T47D (cell line): ENCODE results near the gene HES6.

Experiments used
- DNase-seq, 2 experiments: peaks; one replicate each; pipeline versions ENCODE4 v3.0.0 to v3.0.0-alpha.2; 2011 to 2012; ENCODE audit warnings: low read depth in 1 of 2, low spot score in 1 of 2
- JUND ChIP-seq: IDR thresholded peaks from 2 replicates; pipeline ENCODE4 v1.6.1; 2012; ENCODE audit warnings: low read depth
- in situ Hi-C: cut with HindIII; loops from 2 replicates; pipeline ENCODE4 v1.10.0; 2016; ENCODE audit warnings: low sequenced_read_pairs, low pct_unique_long_range_greater_than_20kb

The HES6 gene

DNA sequence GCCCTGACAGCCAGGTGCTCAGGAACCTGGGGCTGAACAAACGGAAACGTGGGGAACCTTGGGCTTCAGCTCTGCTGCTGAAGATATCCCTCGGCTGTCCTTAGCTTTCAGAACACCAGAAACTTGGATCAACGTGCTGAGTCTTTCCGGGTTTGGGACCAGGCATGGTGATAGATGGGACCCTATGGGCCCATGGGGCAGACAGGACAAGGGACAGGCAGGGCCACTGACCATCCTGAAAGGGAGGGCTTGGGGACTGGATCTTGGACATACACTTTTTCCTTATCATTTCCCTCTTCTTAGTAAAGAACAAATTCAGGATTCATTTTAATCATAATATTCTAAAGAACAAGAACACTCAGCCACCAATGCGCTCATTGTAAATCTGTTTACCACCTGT is 16.3 kb upstream of the HES6 start:
- in situ Hi-C loops: no loop called here
- DNase-seq: no peak

DNA sequence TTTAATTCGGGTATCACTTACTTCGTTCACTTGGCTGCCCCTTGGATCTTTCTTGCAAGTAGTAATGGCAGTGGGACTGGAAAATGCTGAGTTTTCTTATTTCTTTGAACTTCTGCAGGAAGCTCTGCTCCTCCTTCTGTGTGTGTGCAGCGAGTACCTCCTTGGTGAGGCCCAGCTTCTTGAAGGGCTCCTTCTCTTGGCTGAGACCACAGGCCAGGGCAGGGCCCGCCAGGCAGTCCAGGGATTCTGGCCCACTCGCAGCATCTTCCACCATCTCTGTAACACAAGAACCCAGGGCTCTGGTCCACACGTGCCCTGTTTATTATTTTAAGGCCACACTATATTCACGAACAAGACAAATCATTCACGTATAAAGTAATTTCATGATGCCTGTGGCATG is 15.8 kb upstream of the HES6 start:
- TF ChIP-seq JUND: no peak
- in situ Hi-C loops: no loop called here
- no peak for DNase-seq

More for the DNA sequence above, 16.3 kb upstream of the HES6 start:
- TF ChIP-seq JUND: no peak

DNA sequence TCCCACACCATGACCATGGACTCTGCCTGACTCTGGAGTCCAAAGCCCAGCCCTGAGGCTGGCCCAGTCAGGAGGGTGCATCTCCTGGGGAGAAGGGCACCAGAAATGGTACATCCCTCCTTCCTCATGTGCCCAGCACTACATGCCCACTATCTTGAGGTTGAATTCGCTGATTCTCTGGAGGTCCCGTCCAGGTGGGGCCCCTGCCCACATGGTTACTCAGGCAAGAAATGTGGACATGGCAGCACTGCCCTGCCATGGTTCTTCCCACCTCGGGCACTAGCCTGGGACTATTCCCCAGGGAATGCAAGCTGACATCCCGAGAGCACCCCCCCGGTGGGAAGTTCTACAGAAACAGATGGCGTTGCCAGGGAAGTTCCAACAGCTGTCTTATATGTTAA is 15.3 kb upstream of the HES6 start:
- DNase-seq: no peak
- in situ Hi-C loops: no loop called here
- no peak for TF ChIP-seq JUND

DNA sequence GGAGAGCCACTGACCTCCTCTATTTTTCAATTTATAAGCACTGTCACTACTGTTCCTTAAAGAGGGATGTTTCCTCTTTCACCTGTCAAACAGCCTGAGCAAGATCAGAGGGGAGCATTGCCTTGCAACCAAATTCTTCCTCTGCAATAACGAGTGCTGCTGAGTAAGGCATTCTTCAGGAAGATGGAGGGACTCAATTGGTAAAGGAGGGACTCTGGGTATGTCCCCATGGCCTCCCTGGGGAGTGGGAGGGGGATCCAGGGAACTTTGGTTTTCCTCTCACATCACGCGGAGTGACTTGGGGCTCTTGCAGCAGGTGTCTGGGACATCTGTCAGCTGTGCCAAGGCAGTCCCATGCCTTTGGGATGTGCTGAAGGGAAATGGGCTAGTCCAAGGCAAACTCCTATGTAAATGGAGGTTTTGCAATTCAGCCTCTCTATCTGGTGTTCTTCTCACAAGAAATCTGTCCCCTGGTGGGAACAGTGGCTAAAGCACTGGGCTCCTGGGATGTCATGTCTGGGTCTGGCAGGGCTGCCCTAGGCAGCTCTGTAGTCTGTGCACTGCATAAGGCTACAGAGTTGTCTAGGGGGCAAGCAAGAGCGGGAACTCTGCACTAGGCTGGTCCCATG is 14.4 kb upstream of the HES6 start:
- TF ChIP-seq JUND: no peak
- in situ Hi-C loops: no loop called here
- DNase-seq: no peak

DNA sequence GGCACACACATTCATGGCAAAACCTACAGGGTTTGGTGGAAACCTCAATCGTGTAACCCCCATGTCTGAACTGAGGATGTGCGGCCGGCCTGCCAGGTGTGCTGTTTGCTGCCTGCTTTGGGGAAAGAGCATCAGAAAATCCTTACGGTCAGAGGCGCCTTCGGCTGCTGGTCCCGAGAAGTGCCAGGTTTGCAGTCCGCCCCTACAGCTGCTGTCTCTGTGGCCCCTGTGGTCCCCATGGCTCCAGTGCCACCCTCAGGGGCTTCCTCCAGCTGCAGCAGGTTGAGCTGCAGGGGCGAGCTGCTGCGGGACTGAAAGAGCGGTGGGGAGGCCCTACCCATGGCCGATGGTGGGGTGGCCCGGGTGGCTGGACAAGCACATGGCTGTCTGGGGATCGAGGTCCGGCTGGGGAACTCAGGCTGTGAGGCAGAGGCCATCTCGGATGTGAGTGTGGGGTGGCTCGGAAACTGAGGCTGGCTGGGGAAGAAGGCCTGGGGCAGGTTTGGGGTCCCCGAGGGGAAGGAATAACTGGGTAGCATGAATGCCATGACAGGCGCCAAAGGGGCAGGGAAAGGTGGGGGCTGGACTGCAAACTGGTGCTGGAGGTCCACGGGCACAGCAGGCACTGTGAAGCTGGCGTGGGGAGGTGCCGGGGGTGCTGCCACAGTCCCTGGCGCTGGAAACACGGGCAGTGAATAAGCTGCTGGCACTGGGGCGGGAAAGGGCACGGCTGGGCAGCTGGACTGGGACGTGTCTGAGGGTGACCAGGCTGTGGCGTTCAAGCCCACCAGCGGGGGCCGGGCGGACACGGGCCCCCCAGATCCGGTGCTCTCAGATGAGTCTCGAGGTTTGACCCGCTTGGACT is 13.2 kb upstream of the HES6 start:
- in situ Hi-C loops: no loop called here

DNA sequence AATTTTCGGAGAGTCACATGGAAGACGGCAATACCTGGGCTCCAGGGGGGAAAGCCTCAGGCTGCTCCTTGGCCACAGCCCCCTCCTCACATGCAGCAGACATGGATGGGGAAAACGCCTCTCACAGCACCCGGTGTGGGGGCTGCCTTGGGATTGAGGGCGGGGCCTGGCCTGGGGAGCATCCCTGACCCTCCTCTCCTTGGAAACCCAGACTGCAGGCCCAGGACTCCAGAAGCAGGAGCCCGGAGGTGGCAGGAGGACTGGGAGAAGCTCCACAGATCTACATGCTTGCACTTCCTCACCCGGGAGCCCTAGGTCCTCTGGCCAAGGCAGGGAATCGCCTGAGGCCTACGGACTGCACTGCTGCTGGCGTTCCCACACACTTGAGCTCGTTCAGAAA is 12.1 kb upstream of the HES6 start:
- DNase-seq: no peak
- TF ChIP-seq JUND: no peak
- in situ Hi-C loops: no loop called here

More for the DNA sequence above, 13.2 kb upstream of the HES6 start:
- no peak for TF ChIP-seq JUND
- DNase-seq: no peak

DNA sequence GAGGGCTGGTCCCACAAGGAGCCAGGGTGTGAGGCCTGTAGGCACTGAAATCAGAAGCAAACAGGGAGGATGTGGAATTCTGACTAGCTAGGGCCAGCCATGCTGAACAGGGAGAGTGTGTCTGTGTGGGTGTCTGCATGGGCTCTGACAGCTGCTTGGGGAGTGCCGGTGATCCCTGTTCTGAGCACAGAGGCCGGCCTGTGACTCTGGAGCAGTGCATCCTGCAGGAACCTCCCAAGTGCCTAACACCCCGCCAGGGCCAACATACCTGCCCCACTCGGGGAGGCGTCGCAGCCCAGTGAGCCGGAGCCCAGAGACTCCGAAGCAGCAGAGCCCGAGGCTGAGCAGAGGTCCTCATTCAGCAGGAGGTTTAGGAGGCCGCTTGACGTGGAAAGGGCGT is 11.5 kb upstream of the HES6 start:
- in situ Hi-C loops: no loop called here
- no peak for TF ChIP-seq JUND
- no peak for DNase-seq

DNA sequence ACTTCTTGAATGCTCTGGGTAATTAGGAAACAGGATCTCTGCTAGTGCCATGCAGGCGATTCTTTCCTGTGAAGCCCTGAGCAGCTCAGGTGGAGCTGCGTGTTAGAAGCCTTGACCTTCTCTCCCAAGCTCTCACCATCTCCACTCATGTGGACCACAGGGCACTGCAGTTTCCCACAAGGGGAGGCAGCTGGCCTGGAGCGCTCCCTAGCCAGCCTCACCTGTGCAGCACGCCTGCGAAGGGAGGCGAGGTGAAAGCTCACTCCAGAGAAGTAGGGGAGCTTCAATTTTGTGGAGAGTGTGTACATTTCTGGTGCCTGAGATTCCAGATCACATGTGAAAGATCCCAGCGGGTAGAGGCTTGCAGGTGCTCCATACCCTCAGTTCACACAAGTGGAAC is 11.1 kb upstream of the HES6 start:
- in situ Hi-C loops: no loop called here
- TF ChIP-seq JUND: no peak
- DNase-seq: no peak

DNA sequence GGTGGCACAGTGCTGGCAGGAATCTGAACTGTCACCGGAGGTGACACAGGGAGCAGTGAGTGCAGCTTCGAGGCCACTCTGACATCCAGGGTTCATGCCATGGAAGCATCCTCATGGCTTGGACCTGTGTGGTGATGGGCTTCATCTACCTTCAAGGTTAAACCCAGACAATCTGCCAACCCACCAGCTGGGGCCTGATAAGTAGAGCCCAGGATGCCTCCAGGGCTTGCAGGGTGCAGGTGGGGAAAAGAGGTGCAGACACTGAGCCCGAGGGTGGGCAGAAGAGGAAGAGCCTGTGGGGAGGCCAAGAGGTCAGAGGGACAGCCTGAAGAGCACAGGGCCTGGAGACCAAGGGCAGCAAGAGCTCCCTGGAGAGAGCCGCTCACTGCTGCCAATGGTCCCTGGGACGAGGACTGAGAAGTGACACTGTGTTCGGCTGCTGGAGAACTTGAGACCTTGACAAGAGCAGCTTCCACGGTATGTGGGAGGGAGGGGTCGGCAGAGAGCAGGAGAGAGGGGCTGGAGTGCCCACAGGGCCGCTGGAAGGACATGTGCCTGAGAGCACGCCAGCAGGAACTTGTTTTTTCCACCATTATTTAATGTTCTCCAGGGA is 8.1 kb upstream of the HES6 start:
- DNase-seq: no peak
- in situ Hi-C loops: no loop called here
- no peak for TF ChIP-seq JUND

DNA sequence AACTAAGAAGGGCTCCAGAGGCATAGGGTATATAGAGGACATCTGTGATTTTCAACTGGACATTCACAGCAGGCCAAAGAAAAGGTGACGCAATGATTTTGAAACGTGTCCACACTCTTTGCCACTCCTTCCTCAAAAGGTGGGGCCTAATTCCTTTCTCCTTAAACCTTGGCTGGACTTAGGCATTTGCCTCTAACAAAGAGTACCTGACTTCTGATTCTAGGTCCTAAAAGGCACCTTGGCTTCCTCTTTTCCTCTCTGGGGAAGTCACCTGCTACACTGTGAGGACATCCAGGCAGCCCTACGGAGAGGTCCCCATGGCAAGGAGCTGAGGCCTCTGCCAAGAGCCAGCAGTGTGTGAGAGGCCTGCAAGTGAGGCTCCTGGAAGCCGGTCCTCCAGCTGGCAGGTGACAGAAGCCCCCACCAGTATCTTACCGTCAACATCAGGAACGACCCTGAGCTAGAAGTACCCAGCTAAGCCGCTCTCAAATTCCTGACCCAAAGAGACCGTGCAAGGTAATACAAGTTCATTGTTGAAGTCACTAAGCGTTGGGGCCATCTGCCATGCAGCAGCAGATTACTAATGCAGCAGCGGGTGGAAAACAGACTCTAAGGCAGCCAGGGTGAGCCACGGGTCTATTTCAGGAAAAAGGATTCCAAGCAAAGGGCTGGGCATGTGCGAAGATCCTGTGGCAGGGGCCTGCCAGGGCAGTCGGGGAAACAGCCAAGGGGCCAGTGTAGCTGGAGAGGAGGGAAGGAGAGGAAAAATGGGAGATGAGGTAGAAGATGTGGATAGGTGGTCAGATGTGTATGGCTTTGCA is 7.4 kb upstream of the HES6 start:
- in situ Hi-C loops: no loop called here
- no peak for DNase-seq
- no peak for TF ChIP-seq JUND

DNA sequence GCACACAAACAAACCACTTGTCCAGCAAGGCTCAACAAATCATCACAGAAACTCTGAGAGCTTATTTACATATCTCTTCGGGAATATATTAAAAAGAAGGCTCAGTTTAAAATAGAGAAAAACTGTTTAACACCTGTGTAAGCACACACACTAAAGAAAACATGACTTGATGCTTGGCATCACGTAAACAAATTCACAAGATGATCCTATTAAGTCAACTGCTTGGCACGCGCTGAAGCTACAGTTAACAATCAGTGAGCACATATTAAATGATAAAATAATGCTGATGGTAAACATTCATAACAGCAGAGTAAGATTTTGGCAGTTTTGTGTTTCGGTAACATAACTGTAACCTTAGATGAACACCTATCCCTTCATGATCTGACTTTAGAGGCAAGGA is 4.3 kb upstream of the HES6 start:
- TF ChIP-seq JUND: no peak
- no peak for DNase-seq
- in situ Hi-C loops: no loop called here

DNA sequence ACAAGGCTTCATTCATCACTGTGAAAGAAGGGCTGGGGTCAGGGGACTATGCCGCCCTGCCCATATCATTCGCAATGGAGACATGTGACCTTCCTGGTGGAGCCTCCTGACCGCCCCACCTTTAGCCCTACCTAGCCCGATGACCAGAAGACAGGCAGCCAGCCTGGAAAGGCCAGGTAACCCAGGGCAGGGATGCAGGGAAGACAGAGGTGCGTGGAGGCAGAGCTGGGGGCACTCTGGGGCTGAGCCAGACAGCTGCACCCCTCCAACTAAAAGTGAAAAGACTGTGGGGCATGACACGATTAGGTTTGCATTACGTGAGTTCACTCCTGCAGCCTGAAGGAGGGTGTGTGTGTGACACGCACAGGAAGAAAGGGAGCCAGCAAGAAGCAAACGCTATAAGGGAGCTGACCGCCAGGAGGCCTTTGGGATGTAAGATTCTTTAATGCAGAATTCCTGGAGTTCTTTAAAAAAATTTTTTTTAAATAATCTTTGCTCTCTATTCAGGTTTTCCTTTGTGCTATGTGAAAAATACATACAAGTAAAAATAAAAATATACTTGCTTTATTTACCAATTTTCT is 3.7 kb upstream of the HES6 start:
- no peak for TF ChIP-seq JUND
- in situ Hi-C loops: no loop called here
- DNase-seq: no peak
